ENCODE data around the gene STXBP4.

The STXBP4 gene

DNA sequence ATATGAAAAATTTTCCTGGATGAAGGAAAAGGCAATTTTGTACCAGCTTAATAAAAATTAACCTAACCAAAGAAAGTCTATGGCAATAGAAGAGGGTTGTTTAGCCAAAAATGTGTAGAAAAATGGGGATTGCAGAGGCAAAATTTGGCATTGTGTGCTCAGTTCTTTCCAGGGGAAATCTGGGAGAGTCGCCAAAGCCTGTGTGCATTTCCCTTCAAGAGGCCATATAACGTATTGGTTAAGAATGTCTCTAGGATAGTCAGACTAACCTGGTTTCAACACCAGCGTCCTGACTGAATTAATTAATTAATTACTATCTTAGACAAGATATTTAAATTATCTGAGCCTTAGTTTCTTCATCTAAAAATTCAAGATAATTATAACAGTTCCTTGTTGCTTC lies 251.4 kb downstream of the STXBP4 start:
- no peak for DNase-seq (ENCODE audit: low read depth in 1 of 2, low spot score in 1 of 2)
